ENCODE data around the gene WIZ.

DNA sequence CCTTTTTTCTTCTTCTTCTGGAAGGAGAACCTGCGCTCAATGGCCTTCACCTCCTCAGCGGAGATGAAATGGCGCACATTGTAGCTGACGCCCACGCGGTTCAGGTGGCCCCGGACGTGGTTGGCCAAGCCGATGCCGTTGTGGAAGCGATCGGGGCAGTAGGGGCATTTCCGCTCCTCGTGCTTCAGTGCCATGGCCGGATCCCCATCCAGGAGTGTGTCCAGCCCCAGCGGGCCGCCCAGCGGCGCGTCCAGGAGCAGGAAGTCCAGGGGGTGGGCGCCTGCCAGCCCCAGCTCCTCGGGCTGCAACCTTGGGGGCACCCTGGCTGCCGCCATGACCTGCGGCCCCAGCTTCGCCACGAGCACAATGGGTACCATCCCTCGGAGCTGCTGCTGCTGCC lies 11.2 kb downstream of the WIZ start:
- TF ChIP-seq, protein P1, sequence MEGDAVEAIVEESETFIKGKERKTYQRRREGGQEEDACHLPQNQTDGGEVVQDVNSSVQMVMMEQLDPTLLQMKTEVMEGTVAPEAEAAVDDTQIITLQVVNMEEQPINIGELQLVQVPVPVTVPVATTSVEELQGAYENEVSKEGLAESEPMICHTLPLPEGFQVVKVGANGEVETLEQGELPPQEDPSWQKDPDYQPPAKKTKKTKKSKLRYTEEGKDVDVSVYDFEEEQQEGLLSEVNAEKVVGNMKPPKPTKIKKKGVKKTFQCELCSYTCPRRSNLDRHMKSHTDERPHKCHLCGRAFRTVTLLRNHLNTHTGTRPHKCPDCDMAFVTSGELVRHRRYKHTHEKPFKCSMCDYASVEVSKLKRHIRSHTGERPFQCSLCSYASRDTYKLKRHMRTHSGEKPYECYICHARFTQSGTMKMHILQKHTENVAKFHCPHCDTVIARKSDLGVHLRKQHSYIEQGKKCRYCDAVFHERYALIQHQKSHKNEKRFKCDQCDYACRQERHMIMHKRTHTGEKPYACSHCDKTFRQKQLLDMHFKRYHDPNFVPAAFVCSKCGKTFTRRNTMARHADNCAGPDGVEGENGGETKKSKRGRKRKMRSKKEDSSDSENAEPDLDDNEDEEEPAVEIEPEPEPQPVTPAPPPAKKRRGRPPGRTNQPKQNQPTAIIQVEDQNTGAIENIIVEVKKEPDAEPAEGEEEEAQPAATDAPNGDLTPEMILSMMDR (IDR thresholded peaks at IDR 0.05): no peak
- no peak for TF ChIP-seq POLR2A (IDR thresholded peaks at IDR 0.05)
